Small intestine (tissue), 7 donors: ENCODE measurements around the gene MLN. TPM values are rescaled to one million over a fixed set of nuclear protein-coding genes. Genes with fewer than 3 reads are reported as not detected.
"Not testable (repeated sequence)": the region's sequence is repeated elsewhere in the genome, so short reads cannot be mapped to it uniquely, and the experiment has no call there.

ENCODE experiments used
- DNase-seq, 2 donors: peaks; one replicate each; pipeline versions ENCODE4 v3.0.0 to v3.0.0-alpha.2; 2013
- FAIRE-seq: peaks from 2 replicates; lab custom pipeline; 2012; peaks lifted over from hg19 to GRCh38; lab: Jason Lieb, UNC
- H3K27ac ChIP-seq, 3 donors: one replicate each; pipeline ENCODE4 v1.5.1; 2013; ENCODE audit warnings: low read length in 2 of 3, mild to moderate bottlenecking in 2 of 3, control low read depth in 1 of 3, inconsistent platforms in 1 of 3, low read depth in 1 of 3, moderate library complexity in 1 of 3
- H3K27me3 ChIP-seq, 3 donors: one replicate each; pipeline ENCODE4 v1.6.1; 2013; ENCODE audit warnings: low read length in 3 of 3, inconsistent platforms in 1 of 3; ENCODE audit not compliant: control insufficient read depth in 3 of 3, insufficient read depth in 3 of 3
- H3K36me3 ChIP-seq, 3 donors: one replicate each; pipeline ENCODE4 v1.6.1; 2013; ENCODE audit warnings: low read length in 3 of 3, inconsistent platforms in 1 of 3, low read depth in 1 of 3, mild to moderate bottlenecking in 1 of 3, moderate library complexity in 1 of 3; ENCODE audit not compliant: control insufficient read depth in 3 of 3, insufficient read depth in 2 of 3
- H3K4me1 ChIP-seq, 3 donors: one replicate each; pipeline ENCODE4 v1.6.1; 2013; ENCODE audit warnings: low read length in 2 of 3, inconsistent platforms in 1 of 3, low read depth in 1 of 3, mild to moderate bottlenecking in 1 of 3, moderate library complexity in 1 of 3; ENCODE audit not compliant: control insufficient read depth in 3 of 3, insufficient read depth in 2 of 3
- H3K4me3 ChIP-seq, 3 donors: one replicate each; pipeline ENCODE4 v1.5.1; 2013; ENCODE audit warnings: low read length in 3 of 3, control low read depth in 1 of 3, inconsistent platforms in 1 of 3, low read depth in 1 of 3, mild to moderate bottlenecking in 1 of 3, moderate library complexity in 1 of 3
- H3K9me3 ChIP-seq, 2 donors: one replicate each; pipeline ENCODE4 v1.6.1; 2013; ENCODE audit warnings: low read depth in 1 of 2, low read length in 1 of 2; ENCODE audit not compliant: control insufficient read depth in 2 of 2, insufficient read depth in 1 of 2
- WGBS, 3 donors: extraction: QIAGEN DNeasy Blood & Tissue Kit; methylation state at CpG; one replicate each; pipeline ENCODE4 v1.1.7; 2013; 5-methylcytosine and 5-hydroxymethylcytosine counted together
- polyA plus RNA-seq, 4 donors: library from polyadenylated mRNA; stranded (reverse) in 3 of 4; unstranded in 1 of 4; fragments of 200-250 nt in 3 of 4; fragments of 120-200 nt in 1 of 4; gene quantifications; one replicate each; pipeline versions ENCODE4 v1.2.1 to v1.2.3, GENCODE V29; 2013
- donor health status: healthy with polysubstance abuse.
- donor health status: control.
- donor health status: control.
- donor health status: Bipolar disorder and iron deficiency.
- donor health status: healthy.

MLN gene
- polyA plus RNA-seq, 4 donors = 16.4 to 264 (median 112) TPM

DNA sequence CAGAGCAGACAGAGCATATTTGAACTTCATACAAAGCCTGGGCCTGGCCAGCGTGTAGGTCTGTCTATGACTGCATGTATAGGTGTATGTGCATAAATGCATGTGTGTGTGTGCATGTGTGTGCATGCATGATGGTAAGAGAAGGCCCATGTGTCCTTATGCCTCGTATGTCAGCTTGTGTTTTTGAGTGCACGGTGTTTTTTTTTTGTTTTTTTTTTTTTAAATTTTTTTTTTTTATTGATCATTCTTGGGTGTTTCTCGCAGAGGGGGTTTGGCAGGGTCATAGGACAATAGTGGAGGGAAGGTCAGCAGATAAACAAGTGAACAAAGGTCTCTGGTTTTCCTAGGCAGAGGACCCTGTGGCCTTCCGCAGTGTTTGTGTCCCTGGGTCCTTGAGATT, 27.9 kb upstream of the MLN start:
- not testable (repeated sequence) for FAIRE-seq, H3K36me3 ChIP-seq, H3K9me3 ChIP-seq, DNase-seq, H3K27me3 ChIP-seq, H3K4me3 ChIP-seq, H3K27ac ChIP-seq
- 64 to 69% (median 66%) methylated on average over 4 of the region's 5 CpGs for WGBS, 3 donors
- peaks cover 0 to 11% (median 0%) of the 10 kb centered on the region in 3 donors for H3K4me1 ChIP-seq

DNA sequence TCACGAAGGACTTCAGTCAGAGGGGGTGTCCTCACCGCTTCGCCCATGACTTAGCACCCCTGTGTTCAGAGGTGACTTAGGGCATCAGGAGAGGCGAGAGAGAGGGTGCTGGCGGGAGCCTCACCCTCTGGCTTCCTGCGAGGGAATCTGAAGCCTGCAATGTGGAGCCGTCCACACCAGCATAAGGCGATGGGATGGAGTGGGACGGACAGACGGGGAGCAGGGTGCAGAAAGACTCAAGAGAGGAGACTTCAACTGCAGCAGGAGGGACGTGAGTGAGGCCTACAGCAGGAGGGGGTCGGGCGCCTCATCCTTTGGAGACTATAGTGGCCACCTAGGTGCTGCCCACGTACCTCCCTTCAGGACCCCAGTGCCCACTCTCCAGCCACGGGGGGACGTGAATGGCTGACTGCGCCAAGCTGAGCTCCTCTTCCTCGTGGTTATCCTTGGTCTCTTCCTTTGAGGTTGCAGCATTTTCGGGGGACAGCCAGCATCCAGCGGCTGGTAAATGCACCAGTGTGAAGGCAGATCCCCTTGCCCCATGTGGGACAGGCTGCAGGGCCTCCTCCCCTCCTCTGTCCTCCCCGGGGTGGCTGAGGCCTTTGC, 26.9 kb upstream of the MLN start:
- Histone ChIP-seq H3K4me3 (no peak overlapping the region), H3K27me3 (peaks cover 0 to 4% (median 2%) of the 10 kb centered on the region in 3 donors), H3K9me3 (no peaks in the 10 kb centered on the region), H3K4me1 (peaks cover 0 to 11% (median 0%) of the 10 kb centered on the region in 3 donors), H3K27ac (no peak overlapping the region), H3K36me3 (no peaks in the 10 kb centered on the region)
- WGBS, 3 donors = 73 to 87% (median 80%) methylated on average over 21 of the region's 21 CpGs
- FAIRE-seq (no peak), DNase-seq (no peak)

DNA sequence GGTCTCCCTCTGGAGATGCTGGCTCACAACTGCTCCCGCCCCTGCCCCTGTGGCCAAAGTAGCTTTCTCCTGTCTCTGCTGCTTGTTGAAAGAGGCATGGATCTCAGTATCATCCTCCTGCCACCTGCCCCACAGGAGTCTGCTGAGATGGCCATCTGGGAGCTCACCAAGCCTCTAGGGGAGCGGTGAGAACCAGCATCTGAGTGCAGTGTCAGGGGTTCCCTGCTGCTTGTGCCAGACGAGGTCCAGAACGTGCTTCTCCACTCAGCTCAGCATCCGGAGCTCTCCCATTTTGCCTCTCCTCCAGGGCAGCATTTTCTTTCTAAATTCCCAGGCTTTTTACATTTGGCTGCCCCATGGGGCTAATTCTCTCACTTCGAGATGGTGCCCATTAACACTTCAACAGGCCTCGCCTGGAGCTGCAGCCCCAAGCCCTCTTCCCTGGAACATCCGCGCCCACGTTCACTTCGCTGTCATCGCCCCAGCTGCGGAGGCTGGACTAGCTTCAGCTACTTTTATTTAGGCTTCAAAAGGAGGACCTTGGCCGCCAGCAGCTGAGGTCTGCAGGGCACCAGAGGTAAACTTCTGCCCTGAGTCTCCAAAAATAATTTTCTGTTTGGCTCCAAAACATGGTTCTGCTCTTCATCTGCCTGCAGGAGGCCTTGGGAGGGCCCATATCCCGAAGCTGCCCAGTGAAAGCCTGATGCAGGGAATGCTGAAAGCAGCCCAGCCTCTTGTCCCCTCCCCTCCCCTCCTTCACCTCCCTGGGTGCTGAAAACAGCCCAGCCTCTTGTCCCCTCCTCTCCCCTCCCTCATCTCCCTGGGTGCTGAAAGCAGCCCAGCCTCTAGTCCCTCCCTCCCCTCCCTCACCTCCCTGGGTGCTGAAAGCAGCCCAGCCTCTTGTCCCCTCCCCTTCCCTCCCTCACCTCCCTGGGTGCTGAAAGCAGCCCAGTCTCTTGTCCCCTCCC, 25.2 kb upstream of the MLN start:
- DNase-seq (no peak), FAIRE-seq (no peak)
- Histone ChIP-seq H3K9me3 (no peaks in the 10 kb centered on the region), H3K4me3 (no peak overlapping the region), H3K36me3 (no peaks in the 10 kb centered on the region), H3K27ac (no peak overlapping the region), H3K4me1 (peaks cover 0 to 11% (median 0%) of the 10 kb centered on the region in 3 donors), H3K27me3 (peaks cover 0 to 4% (median 2%) of the 10 kb centered on the region in 3 donors)
- WGBS, 3 donors = 64 to 76% (median 75%) methylated on average over 15 of the region's 15 CpGs

DNA sequence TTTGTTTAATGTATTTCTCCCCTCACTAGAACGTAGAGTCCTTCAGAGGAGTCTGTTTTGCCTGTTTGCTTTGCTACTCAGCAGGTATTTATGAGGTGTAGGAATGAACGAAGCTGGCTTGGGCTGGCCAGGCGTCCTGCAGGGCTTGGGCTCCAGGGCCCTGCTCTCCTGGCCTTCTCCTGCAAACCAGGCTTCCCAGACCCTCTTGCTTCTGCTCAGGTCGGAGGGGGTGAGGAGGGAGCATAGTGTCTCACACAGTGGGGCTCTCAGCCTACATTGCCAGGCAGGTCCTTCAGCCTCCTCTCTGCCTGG, 24.6 kb upstream of the MLN start:
- Histone ChIP-seq H3K9me3 (no peaks in the 10 kb centered on the region), H3K36me3 (no peaks in the 10 kb centered on the region), H3K4me3 (no peak overlapping the region), H3K27ac (no peak overlapping the region), H3K27me3 (peaks cover 0 to 4% (median 2%) of the 10 kb centered on the region in 3 donors), H3K4me1 (peaks cover 0 to 11% (median 0%) of the 10 kb centered on the region in 3 donors)
- DNase-seq (no peak), FAIRE-seq (no peak)
- WGBS, 3 donors = 48 to 67% (median 53%) methylated on average over 4 of the region's 4 CpGs

DNA sequence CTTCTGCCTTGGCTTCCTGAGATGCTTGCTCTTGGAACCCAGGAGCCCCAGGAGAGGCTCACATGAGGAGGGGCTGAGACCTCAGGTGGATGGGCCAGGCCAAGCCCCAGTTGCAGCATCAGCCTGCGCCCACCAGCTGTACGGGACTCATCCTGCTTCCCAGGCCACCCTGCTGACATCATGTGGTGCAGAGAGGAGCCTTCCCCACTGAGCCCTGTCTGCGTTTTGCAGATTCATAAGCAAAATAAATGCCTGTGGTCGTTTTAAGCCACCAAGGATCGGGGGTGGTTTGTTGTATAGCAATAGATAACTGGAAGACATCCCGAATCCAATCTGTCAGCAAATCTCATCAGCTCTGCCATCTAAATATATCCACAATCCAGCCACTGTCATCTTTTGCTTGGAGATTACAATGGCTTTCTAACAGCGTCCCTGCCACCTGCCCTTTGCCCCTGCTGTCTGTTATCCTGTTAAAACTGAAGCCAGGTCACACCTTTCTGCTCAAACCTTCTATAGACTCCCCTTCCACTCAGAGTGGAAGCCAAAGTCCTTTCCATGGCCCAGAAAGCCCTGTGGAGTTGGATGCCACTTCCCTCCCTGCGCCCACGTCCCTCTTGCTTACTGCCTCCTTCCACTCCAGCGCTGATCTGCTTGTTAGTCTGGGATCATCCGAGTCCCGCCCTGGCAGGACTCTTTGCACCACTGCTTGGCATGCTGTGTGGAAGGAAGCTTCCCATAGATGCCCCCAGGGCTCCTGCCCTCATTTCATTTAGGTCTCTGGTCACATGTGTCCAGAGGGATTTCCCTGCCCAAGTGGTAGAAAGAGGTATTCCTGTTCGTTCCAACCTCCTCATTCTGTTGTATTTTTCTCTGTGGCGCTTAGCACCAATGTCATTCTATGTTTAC, 24.0 kb upstream of the MLN start:
- Histone ChIP-seq H3K27me3 (peaks cover 0 to 4% (median 2%) of the 10 kb centered on the region in 3 donors), H3K4me1 (peaks cover 0 to 11% (median 0%) of the 10 kb centered on the region in 3 donors), H3K9me3 (no peaks in the 10 kb centered on the region), H3K4me3 (no peak overlapping the region), H3K27ac (no peak overlapping the region), H3K36me3 (no peaks in the 10 kb centered on the region)
- DNase-seq (peak in 1 of 2 donors; percentile 54), FAIRE-seq (no peak)
- 35 to 66% (median 42%) methylated on average over 14 of the region's 14 CpGs for WGBS, 3 donors

DNA sequence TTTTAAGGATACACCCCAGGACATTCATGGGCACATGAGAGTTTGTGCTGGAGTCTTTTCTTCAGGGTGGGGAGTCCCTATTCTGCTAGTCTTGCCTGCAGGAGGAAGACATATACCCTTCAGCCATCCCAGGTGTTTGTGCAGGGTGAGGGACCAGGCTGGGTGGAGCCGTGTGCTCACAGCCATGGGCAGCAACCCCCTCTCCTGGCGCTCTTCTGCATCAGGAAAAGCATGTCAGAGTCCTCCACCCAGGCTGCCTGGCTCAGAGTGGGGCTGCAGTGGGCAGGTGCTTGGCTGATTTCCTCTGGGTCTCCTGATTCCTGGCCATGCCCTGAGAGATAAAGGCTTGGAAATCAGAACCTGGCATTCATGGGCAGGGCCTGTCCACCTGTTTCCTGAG, 22.7 kb upstream of the MLN start:
- no peaks in the 10 kb centered on the region for H3K9me3 ChIP-seq
- DNase-seq (no peak), FAIRE-seq (no peak)
- peaks cover 0 to 11% (median 0%) of the 10 kb centered on the region in 3 donors for H3K4me1 ChIP-seq
- no peak overlapping the region for H3K4me3 ChIP-seq
- H3K27ac ChIP-seq = no peak overlapping the region
- no peaks in the 10 kb centered on the region for H3K36me3 ChIP-seq
- H3K27me3 ChIP-seq = peaks cover 0 to 4% (median 2%) of the 10 kb centered on the region in 3 donors
- WGBS, 3 donors = 21 to 47% (median 29%) methylated on average over 2 of the region's 2 CpGs

DNA sequence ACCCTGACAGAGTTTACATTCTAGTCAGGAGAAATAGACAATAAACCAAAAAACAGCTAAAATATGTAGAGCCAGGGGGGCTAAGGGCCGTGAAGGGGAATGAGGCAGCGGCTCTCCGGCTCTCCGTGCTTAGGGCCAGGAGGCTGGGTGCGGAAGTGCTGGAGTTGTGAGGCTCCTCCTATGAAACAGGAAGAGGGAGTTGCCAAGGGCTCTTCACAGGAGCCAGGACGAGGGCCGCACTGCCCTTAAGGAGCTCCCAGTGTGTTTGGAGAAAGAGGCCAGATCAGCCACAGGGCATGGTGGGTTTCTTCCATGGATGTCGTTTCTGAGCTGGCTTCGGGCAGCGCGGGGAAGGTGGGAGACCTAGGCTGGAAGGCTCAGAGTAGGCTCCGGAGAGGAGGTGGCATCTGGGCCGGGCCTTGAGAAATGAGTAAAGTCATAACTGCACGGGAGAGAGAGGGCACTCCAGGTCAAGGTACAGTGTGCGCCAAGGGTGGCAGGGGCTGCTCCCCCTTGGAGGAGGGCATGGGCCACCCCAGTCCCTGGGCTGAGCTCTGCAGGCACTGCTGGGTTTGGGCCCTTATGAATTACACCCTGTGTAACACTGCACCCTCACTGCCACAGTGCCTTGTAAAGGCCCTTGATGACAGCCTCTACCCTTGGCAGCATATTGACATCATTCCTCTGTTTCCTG, 20.8 kb upstream of the MLN start:
- H3K4me3 ChIP-seq = no peak overlapping the region
- WGBS, 3 donors = 27 to 61% (median 43%) methylated on average over 15 of the region's 15 CpGs
- H3K36me3 ChIP-seq = no peaks in the 10 kb centered on the region
- peaks cover 0 to 11% (median 0%) of the 10 kb centered on the region in 3 donors for H3K4me1 ChIP-seq
- H3K27ac ChIP-seq = no peak overlapping the region
- H3K27me3 ChIP-seq = peaks cover 0 to 2% (median 0%) of the 10 kb centered on the region in 3 donors
- DNase-seq (peak; percentile 41 to 76), FAIRE-seq (no peak)
- H3K9me3 ChIP-seq = no peaks in the 10 kb centered on the region
